GM19324 (cell line): ENCODE measurements around the gene PLB1.

Experiments
- ATAC-seq: cut with Tn5 transposase; IDR thresholded peaks from one replicate; pipeline ENCODE4 v1.9.1; 2021; ENCODE audit warnings: mild to moderate bottlenecking, moderate library complexity; ENCODE audit not compliant: unreplicated experiment, low FRiP score

The PLB1 gene

GRCh38 chr2:28496781-28497180, 921 bp downstream of the PLB1 start:
- ATAC-seq: no peak

DNA sequence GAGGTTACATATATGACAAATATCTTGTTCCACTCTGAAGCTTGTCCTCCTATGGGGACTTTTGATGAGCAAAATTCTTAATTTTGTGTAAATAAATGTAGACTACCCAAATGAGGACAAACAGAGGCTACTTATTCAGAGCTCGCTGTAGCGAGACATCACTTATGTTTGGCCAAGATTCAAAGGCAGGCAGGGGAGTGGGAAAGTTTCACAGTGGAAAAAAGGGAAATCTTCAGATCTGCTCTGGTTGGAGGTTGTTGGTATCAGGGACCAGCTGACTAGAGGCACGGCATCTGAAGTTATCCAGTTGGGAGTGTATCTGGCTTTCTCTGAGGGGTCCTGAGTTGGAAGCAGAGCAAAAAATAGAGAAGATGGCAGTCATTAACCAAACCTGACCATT, 1.3 kb downstream of the PLB1 start:
- ATAC-seq: no peak

- ATAC-seq: no peak
Observed at GRCh38 chr2:28499282-28499681, 3.4 kb downstream of the PLB1 start.

DNA sequence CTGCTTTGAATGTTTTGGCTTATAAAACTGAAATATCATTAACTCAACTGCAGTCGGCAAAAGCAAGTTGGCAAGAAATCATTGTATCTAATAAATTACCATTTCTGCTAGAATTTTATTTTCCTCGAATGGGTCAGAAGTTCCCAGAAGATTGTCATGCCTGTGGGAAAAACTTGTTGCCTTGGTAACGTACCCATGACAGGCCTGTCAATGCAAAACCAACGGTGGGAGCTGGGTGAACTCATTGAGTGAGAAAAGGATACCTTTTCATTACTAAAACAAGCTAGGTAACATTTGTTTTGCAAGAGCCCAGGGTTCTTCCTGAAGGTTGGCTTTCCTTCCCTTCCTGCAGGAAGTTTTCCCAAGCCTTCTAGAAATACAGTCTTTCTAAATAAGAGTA, 9.5 kb downstream of the PLB1 start:
- ATAC-seq: no peak

DNA sequence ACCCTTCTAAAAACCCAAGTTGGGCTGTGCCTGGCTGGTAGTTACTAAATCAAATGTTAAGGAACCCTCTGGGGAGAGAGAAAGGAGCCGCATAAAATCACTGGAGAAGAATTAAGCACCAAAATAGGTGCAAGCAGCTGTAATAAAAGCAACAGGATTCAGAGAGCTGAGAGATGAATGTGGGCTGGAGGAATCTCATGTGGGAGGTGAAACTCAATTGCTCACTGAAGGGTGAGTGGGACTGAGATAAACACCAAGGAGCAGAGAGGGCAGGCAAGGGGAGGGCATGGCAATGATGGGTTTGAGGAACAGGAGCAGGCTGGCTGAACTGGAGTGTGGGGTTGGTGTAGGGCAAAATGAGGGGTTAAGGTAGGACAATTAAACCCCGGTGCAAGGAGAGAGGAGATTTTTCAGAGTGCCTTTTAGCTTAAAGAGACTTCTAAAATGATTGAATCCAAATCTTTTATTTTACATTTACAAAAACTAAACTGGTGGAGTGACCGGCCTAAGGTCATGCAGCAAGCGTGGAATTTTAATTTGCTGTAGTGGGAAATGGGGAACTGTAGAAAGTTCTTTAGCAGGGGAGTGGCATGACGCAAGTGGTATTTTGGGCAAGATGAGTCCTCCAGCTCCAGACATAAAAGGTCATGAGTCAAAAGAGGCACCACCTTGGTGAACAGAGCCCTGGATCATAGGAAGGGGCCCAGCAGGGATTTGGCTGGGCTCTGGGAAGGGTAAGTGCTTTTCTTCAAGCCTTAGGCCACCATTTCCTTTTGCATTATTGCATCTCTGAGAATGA, 10.5 kb downstream of the PLB1 start:
- no peak for ATAC-seq

DNA sequence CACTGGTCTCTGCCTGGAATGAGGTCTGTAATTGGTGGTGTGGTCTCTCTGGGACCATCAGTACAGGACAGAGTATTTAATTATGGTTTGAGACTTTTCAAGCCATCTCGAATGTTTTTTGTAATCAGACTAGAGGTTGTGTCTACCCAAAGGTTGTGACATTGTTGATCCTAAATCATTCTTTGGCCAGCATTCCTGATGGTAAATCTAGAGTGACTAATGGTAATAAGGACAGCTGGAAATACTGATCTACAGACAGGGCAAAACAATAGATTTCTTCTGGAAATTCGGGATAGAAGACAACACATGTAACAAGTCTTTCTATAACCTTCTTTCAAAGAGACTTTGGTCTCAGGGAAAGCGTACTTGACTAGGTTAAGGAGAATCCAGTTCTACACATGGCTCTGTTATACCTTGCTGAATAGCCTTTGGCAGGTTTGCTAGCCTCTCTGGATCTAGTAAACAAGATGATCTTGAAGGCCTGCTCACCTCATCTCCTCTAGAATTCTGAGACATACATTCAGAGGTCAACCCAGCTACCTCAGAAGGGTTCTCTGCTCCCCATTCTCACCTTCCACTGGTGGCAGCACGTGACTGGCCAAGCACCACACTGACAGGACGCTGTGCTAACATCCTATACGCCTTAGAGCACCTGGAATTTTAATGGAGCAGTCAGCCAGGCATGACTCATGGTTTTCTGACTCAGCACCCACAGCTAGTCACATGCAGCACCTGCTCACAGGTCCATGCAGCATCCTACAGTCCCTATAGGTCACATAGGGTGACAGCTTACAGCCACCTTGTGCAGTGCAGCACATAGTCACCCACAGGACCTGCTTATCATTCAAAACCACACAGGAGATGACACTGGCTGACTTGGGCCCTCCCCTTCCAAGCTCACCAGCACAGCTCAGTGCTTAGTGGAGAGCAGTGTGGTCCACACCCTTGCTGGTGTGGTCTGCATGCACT, 12.2 kb downstream of the PLB1 start:
- ATAC-seq: no peak

DNA sequence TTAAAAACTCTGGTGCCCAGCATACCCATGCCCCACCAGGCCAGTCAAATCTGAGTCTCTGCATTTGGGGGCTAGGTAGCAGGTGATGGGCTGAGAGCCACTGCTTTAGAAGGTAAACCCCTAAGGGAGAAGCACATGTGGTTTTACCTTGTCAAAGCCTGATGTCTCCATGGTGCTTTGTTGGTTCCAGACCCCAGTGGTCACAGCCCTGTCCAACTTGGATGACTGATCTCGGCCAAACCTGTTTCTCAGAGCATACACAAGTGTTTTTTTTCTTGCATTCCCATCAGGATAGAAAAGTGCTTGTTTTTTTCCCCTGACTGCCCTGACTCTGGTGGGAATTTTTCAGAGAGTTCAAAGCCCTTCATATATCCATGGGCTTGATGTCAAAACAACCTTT, 13.5 kb downstream of the PLB1 start:
- no peak for ATAC-seq

DNA sequence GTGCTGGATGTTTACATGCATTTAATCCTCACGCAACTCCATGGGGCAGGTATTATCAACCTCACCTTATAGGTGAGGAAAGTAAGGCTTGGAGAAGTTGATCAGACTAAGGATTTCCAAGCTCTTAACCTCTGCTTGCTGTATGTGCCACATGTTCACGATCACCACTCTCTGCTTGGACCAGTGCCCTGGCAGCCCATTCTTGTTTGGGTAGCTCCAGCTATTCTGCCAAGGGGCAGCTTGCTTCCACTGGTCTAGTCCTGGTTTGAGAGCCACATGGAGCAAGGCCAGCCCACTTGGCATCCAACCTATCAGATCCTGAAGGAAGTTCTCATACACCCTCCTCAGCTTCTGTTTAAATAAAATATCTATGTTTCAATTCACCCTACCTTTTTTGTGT, 14.3 kb downstream of the PLB1 start:
- no peak for ATAC-seq

DNA sequence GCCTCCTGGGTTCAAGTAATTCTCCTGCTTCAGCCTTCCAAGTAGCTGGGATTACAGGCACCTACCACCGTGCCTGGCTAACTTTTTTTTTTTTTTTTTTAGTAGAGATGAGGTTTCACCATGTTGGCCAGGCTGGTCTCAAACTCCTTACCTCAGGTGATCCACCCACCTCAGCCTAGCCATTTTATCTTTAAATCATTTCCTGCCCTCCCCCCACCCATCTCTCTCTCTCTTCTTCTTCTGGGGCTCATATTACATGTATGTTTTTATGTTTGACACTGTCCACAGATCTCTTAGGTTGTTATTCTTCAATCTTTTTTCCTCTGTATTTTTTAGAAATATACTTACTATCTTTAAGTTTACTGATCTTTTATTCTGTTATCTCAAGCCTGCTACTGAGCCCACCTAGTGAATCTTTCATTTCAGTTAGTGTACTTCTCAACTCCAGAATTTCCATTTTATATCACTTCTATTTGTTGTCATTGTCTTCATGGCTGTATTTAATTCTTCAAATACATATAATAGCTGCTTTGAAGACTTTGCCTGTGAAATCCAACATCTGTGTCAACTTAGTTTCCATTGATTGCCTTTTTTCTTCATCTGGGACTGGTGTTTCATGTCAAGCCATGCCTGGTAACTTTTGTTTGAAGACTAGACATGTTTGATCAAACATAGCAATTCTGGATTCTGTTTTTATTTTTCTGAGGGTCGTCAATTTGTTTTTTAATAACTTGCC, 16.2 kb downstream of the PLB1 start:
- ATAC-seq: no peak

GRCh38 chr2:28512607-28512965, 16.7 kb downstream of the PLB1 start:
- ATAC-seq: no peak

- ATAC-seq: no peak
Observed at GRCh38 chr2:28513097-28513496, 17.2 kb downstream of the PLB1 start.

DNA sequence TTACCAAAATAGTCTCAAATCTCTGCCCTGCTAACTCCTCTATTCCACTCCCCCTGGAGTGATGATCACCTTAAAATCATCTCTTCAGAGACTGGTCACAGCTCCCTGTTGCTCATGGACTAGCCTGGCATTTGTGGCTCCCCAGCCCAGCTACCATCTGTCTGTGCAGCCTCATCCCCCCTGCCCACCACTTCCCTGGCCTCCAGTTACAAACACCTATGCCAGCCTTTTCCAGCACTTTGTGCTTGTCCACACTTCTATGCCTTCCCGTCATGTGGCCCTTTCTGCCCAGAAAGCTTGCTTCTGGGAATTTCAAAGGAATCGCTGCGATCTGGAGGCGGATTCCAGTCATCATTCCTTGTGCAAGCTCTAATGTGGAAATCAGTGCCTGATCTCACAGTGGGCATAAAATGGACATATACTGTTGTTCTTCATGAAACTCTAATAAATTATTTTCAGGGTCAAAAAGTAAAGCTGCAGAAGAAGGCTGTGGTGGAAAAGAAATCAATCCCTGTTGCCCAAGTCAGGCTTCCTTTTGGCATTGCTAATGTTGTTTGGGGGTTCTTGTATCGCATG, 19.4 kb downstream of the PLB1 start:
- no peak for ATAC-seq

DNA sequence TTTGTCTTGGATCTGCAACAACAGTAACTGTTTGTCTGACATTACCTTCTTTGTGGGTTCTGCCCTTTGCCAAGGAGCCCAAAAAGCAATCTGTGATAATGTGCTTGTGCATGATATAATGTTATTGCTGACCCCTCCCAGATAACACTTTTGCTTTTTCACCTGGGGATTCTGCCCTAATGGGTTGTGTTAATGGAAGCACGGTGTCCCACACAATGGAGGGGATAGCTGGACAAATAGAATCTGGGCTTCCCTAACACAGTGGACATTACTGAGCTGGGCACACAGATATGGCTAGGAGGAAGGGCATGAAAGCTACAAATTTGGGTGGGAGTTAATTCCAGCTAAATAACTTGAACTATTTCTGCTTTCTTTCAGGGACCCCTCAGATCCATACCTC, 20.6 kb downstream of the PLB1 start:
- ATAC-seq: no peak

DNA sequence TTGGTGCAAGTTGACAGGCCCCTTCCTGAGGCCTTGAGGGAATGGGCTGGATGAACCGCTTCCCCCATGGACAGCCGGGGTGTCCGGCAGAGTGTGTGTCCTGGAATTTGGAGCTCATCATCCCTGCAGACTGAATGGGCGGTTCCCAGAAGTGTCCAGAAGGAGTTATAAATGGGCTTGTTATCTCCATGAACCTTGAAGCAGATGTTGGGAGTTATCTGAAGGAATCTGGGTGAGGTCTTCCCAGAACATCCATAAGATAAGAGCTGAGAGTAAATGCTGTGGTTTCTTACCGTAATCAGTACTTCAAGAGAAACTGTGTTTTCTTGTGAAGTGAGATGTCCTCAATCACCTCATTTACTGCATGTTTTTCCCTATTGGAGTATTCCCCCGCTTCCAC, 21.1 kb downstream of the PLB1 start:
- no peak for ATAC-seq

GRCh38 chr2:28521663-28522062, 25.8 kb downstream of the PLB1 start:
- ATAC-seq: no peak

- ATAC-seq: no peak
Observed at GRCh38 chr2:28522481-28522880, 26.6 kb downstream of the PLB1 start.

DNA sequence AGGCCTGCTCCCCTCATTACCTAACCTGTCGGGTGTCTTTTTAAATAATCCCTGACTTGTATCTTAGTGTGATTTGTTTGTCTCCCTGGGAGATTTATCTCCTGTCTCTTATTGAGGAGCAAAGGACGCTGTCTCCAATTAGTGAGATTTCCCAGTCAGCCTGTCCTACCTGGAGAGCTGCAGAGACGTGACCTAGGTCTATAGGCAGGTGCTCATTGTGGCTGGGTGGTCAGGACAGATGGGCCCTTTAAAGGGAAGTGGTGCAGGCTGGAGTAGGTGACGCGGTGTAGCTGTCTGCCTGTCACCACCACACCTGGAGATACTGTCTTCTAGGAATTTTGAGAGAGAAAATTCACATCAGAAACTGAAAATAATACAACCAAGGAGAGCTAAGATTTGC, 28.0 kb downstream of the PLB1 start:
- ATAC-seq: no peak

GRCh38 chr2:28525481-28525880, 29.6 kb downstream of the PLB1 start:
- no peak for ATAC-seq

- no peak for ATAC-seq
Observed at GRCh38 chr2:28526527-28527132, 30.8 kb downstream of the PLB1 start.

- no peak for ATAC-seq
Observed at GRCh38 chr2:28527196-28527595, 31.3 kb downstream of the PLB1 start.
